Superior temporal gyrus (tissue), 1 donor: Measurements from ENCODE around the gene CD27.
"Not testable (repeated sequence)": the region's sequence is repeated elsewhere in the genome, so short reads cannot be mapped to it uniquely, and the experiment has no call there.

ENCODE experiments used
- DNase-seq: peaks from one replicate; pipeline ENCODE4 v3.0.0-alpha.2; 2016; ENCODE audit errors: extremely low spot score

The CD27 gene

GRCh38 chr12:6461401-6462233 lies 16.9 kb downstream of the CD27 start:
- peak; percentile 25 for DNase-seq

GRCh38 chr12:6462234-6462995 lies 17.7 kb downstream of the CD27 start:
- DNase-seq = no peak

- no peak for DNase-seq
Measured at GRCh38 chr12:6463216-6463615, 18.5 kb downstream of the CD27 start.

- no peak for DNase-seq
Measured at GRCh38 chr12:6463858-6464257, 19.1 kb downstream of the CD27 start.

- no peak for DNase-seq
Measured at GRCh38 chr12:6464531-6464930, 19.8 kb downstream of the CD27 start.

- DNase-seq = peak; percentile 91
Measured at GRCh38 chr12:6465467-6466183, 20.9 kb downstream of the CD27 start.

- no peak for DNase-seq
Measured at GRCh38 chr12:6466184-6466573, 21.4 kb downstream of the CD27 start.

GRCh38 chr12:6466751-6467150 lies 22.0 kb downstream of the CD27 start:
- DNase-seq = not testable (repeated sequence)

GRCh38 chr12:6467571-6468282 lies 23.0 kb downstream of the CD27 start:
- not testable (repeated sequence) for DNase-seq

GRCh38 chr12:6468283-6468575 lies 23.5 kb downstream of the CD27 start:
- DNase-seq = no peak

GRCh38 chr12:6469092-6469491 lies 24.3 kb downstream of the CD27 start:
- no peak for DNase-seq

GRCh38 chr12:6469609-6470374 lies 25.0 kb downstream of the CD27 start:
- DNase-seq = peak; percentile 52

- DNase-seq = peak; percentile 98
Measured at GRCh38 chr12:6470375-6471163, 25.8 kb downstream of the CD27 start, which contains the start of gene VAMP1. Gene VAMP1 (minus strand): TSS chr12:6470677. CDS start chr12:6470531, 146 bp downstream.

- no peak for DNase-seq
Measured at GRCh38 chr12:6471989-6472360, 27.2 kb downstream of the CD27 start.

- DNase-seq = no peak
Measured at GRCh38 chr12:6472491-6472890, 27.7 kb downstream of the CD27 start.

GRCh38 chr12:6475233-6475975 lies 30.6 kb downstream of the CD27 start:
- DNase-seq = not testable (repeated sequence)

GRCh38 chr12:6476489-6476888 lies 31.7 kb downstream of the CD27 start:
- no peak for DNase-seq

GRCh38 chr12:6477601-6478377 lies 33.0 kb downstream of the CD27 start:
- not testable (repeated sequence) for DNase-seq

GRCh38 chr12:6478416-6478815 lies 33.7 kb downstream of the CD27 start:
- DNase-seq = no peak
